Neural progenitor cell (in vitro differentiated cells): ENCODE results near the gene CLDN25. TPM values are rescaled to one million over a fixed set of nuclear protein-coding genes. Genes with fewer than 3 reads are reported as not detected.

Experiments
- DNase-seq: peaks from one replicate; pipeline ENCODE4 v3.0.0-alpha.2; 2016; ENCODE audit warnings: low spot score
- H2AFZ ChIP-seq: fragments of 200-600 bp; sonication (generic); replicated peaks from 2 replicates; pipeline ENCODE4 v1.6.1; 2016; ENCODE audit warnings: antibody characterized with exemption
- H3F3A ChIP-seq: fragments of 200-600 bp; sonication (generic); 2 replicates; pipeline ENCODE4 v1.6.1; 2016; ENCODE audit warnings: antibody characterized with exemption, low read depth
- H3K27ac ChIP-seq: fragments of 200-600 bp; sonication (generic); 2 replicates; pipeline ENCODE4 v1.5.1; 2016; ENCODE audit warnings: mild to moderate bottlenecking
- H3K27me3 ChIP-seq: fragments of 200-600 bp; sonication (generic); 2 replicates; pipeline ENCODE4 v1.6.1; 2016; ENCODE audit warnings: mild to moderate bottlenecking, moderate library complexity
- H3K36me3 ChIP-seq: fragments of 200-600 bp; sonication (generic); 2 replicates; pipeline ENCODE4 v1.5.1; 2016
- H3K4me1 ChIP-seq: fragments of 200-600 bp; sonication (generic); 2 replicates; pipeline ENCODE4 v1.6.1; 2016; ENCODE audit warnings: mixed run types
- H3K4me2 ChIP-seq: fragments of 200-600 bp; sonication (generic); 2 replicates; pipeline ENCODE4 v1.6.1; 2016
- H3K4me3 ChIP-seq: fragments of 200-600 bp; sonication (generic); 2 replicates; pipeline ENCODE4 v1.5.1; 2016
- H3K79me2 ChIP-seq: fragments of 200-600 bp; sonication (generic); 2 replicates; pipeline ENCODE4 v1.6.1; 2016; ENCODE audit warnings: low read depth
- H3K9ac ChIP-seq: fragments of 200-600 bp; sonication (generic); 2 replicates; pipeline ENCODE4 v1.6.1; 2016
- H3K9me3 ChIP-seq: fragments of 200-600 bp; sonication (generic); 2 replicates; pipeline ENCODE4 v1.5.1; 2016; ENCODE audit warnings: low read depth
- H4K20me1 ChIP-seq: fragments of 200-600 bp; sonication (generic); 2 replicates; pipeline ENCODE4 v1.6.1; 2016; ENCODE audit warnings: low read depth
- H3K27ac Mint-ChIP-seq: 3 replicates; pipeline ENCODE4 v1.8.0; 2021; ENCODE audit warnings: mixed read lengths
- H3K27me3 Mint-ChIP-seq: 2 replicates; pipeline ENCODE4 v1.8.0; 2022; ENCODE audit warnings: low read depth, mild to moderate bottlenecking, inconsistent platforms, moderate library complexity, mixed read lengths; ENCODE audit not compliant: insufficient read depth
- H3K36me3 Mint-ChIP-seq: 3 replicates; pipeline ENCODE4 v1.8.0; 2021; ENCODE audit warnings: mixed read lengths
- H3K4me1 Mint-ChIP-seq: 3 replicates; pipeline ENCODE4 v1.8.0; 2021; ENCODE audit warnings: mixed read lengths
- H3K4me3 Mint-ChIP-seq: 3 replicates; pipeline ENCODE4 v1.8.0; 2021; ENCODE audit warnings: mild to moderate bottlenecking, moderate library complexity, mixed read lengths
- H3K9me3 Mint-ChIP-seq: 3 replicates; pipeline ENCODE4 v1.8.0; 2020; ENCODE audit warnings: mixed read lengths
- CTCF ChIP-seq: fragments of 200-600 bp; sonication (generic); IDR thresholded peaks from 2 replicates; pipeline ENCODE4 v1.5.1; 2017; ENCODE audit warnings: antibody characterized with exemption, mild to moderate bottlenecking
- EZH2 ChIP-seq: fragments of 200-600 bp; sonication (generic); IDR thresholded peaks from 2 replicates; pipeline ENCODE4 v1.6.1; 2017; ENCODE audit warnings: antibody characterized with exemption, mild to moderate bottlenecking, moderate library complexity
- EZH2phosphoT487 ChIP-seq: fragments of 200-600 bp; sonication (generic); IDR thresholded peaks from 2 replicates; pipeline ENCODE4 v1.6.1; 2017; ENCODE audit warnings: antibody characterized with exemption
- small RNA-seq: library from RNA; depleted of rRNA; stranded (forward); fragments of <200 nt; gene quantifications from one replicate; pipeline ENCODE3, GENCODE V24; 2015
- total RNA-seq: library from RNA; depleted of rRNA; stranded (reverse); fragments of >200 nt; gene quantifications from 2 replicates; pipeline ENCODE4 v1.2.3, GENCODE V29; 2015; ENCODE audit warnings: low replicate concordance

Gene CLDN25
- total RNA-seq, 1 donor from 2014 or later: not detected

- Histone ChIP-seq H2AFZ (no peak overlapping the region), H3K27me3 (no peaks in the 10 kb centered on the region), H3K79me2 (no peaks in the 10 kb centered on the region), H3F3A (no peaks in the 10 kb centered on the region), H3K9ac (no peak overlapping the region), H3K4me1 (no peaks in the 10 kb centered on the region), H3K4me2 (no peak overlapping the region), H3K27ac (no peak overlapping the region), H3K9me3 (no peaks in the 10 kb centered on the region), H3K36me3 (peaks cover 4% of the 10 kb centered on the region), H3K4me3 (no peak overlapping the region), H4K20me1 (no peaks in the 10 kb centered on the region)
- no peak for DNase-seq
- peaks cover 44% of the 10 kb centered on the region for H3K36me3 Mint-ChIP-seq
- H3K27me3 Mint-ChIP-seq: no peaks in the 10 kb centered on the region
- no peak overlapping the region for H3K27ac Mint-ChIP-seq
- TF ChIP-seq EZH2: no peak
- TF ChIP-seq CTCF: no peak
- TF ChIP-seq EZH2phosphoT487: no peak
- no peak overlapping the region for H3K4me3 Mint-ChIP-seq
- H3K4me1 Mint-ChIP-seq: no peaks in the 10 kb centered on the region
- peaks cover 11% of the 10 kb centered on the region for H3K9me3 Mint-ChIP-seq
Observed at GRCh38 chr11:113828191-113828590, 48.6 kb downstream of the CLDN25 start.

- Mint-ChIP-seq H3K36me3 (peaks cover 37% of the 10 kb centered on the region), H3K27me3 (no peaks in the 10 kb centered on the region), H3K4me3 (no peak overlapping the region), H3K9me3 (peaks cover 8% of the 10 kb centered on the region), H3K27ac (no peak overlapping the region), H3K4me1 (no peaks in the 10 kb centered on the region)
- Histone ChIP-seq H3K4me1 (no peaks in the 10 kb centered on the region), H3K4me3 (no peak overlapping the region), H3K9me3 (no peaks in the 10 kb centered on the region), H3K79me2 (no peaks in the 10 kb centered on the region), H3K9ac (no peak overlapping the region), H3F3A (no peaks in the 10 kb centered on the region), H3K27ac (no peak overlapping the region), H2AFZ (no peak overlapping the region), H3K36me3 (peaks cover 4% of the 10 kb centered on the region), H4K20me1 (no peaks in the 10 kb centered on the region), H3K4me2 (no peak overlapping the region), H3K27me3 (no peaks in the 10 kb centered on the region)
- DNase-seq: no peak
- TF ChIP-seq EZH2phosphoT487: no peak
- TF ChIP-seq CTCF: no peak
- TF ChIP-seq EZH2: no peak
Observed at GRCh38 chr11:113829751-113830150, 50.2 kb downstream of the CLDN25 start.

Small RNAs within 50 kb of the gene (small RNA-seq; reads per million reads assigned to genes)
- gene LRRC37A13P: not detected
- not detected for gene RPS29P19

Other genes starting within 250 kb of the CLDN25 start
- 0.74 TPM in 1 of 2 replicates, not detected in the other for gene TMPRSS5, start 73.5 kb upstream of the CLDN25 start, total RNA-seq
- 30.6 and 35.7 TPM in 2 replicates for gene ZW10, start 6.1 kb upstream of the CLDN25 start, total RNA-seq
- 14.2 and 15.1 TPM in 2 replicates for gene USP28, start 95.8 kb downstream of the CLDN25 start, total RNA-seq
- gene HTR3B, start 125.0 kb downstream of the CLDN25 start, total RNA-seq: not detected in 2 replicates
- gene HTR3A, start 195.3 kb downstream of the CLDN25 start, total RNA-seq: 0.19 TPM in 1 of 2 replicates, not detected in the other